ENCODE results near the gene CHRDL2.
"Not testable (repeated sequence)": the region's sequence is repeated elsewhere in the genome, so short reads cannot be mapped to it uniquely, and the experiment has no call there.

The CHRDL2 gene

GRCh38 chr11:74669211-74670160 lies 61.7 kb downstream of the CHRDL2 start:
- no peak for DNase-seq

GRCh38 chr11:74663315-74663714 lies 67.9 kb downstream of the CHRDL2 start:
- DNase-seq = no peak

GRCh38 chr11:74662487-74663103 lies 68.6 kb downstream of the CHRDL2 start:
- DNase-seq = no peak

GRCh38 chr11:74659124-74659523 lies 72.1 kb downstream of the CHRDL2 start:
- not testable (repeated sequence) for DNase-seq

DNA sequence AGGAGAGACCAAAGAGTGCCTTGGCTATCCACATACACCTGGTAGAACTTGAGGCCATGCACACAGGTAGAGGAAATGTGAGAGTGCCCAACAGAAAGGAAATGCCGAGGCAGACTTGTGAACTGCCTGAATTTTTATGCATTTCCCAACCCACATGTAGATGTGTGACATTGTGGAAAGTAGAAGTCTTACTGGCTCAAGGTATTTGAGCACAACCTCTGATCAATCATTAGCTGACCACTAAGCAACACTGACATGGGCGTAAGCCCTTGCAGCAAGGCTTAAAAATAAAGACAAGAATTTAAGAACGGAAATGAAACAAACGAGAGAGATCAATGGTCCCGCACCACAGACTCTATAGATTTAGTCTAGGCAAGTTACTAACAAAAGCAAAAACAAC lies 76.2 kb downstream of the CHRDL2 start:
- no peak for DNase-seq

DNA sequence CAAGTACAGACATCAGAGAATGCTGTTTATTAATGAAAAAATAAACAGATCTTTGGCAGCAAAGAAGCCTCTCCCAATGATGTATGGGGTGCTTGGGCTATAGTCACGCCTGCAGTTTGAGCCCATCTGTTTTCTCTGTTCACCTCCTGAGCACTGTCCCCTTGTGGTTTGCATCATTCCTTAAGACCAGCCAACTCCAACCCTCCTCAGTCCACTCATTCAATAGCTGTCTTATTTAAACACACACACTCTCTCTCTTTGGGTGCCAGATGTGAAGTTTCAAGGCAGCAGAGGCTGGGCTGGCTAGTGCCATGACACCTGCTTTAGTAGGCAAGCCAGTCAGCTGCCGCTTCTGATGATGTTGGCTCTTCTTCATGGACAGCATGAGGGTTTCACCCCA lies 80.7 kb downstream of the CHRDL2 start:
- no peak for DNase-seq

- DNase-seq = no peak
Observed at GRCh38 chr11:74648894-74649293, 82.3 kb downstream of the CHRDL2 start.

GRCh38 chr11:74647831-74648230 lies 83.4 kb downstream of the CHRDL2 start:
- no peak for DNase-seq

- DNase-seq = no peak
Observed at GRCh38 chr11:74647404-74647803, 83.8 kb downstream of the CHRDL2 start.

GRCh38 chr11:74646954-74647353 lies 84.3 kb downstream of the CHRDL2 start:
- DNase-seq = no peak

All from cerebellar nuclear complex (tissue), 1 donor.